HCT116 (cell line): ENCODE results near the gene ZYG11A. TPM values are rescaled to one million over a fixed set of nuclear protein-coding genes. Genes with fewer than 3 reads are reported as not detected.

Experiments used
- ATAC-seq: fragments of 200-7000 bp; cut with Tn5 transposase; 2 replicates; pipeline ENCODE4 v1.9.1; 2020; ENCODE audit warnings: mild to moderate bottlenecking, moderate library complexity
- BruUV-seq: library from RNA; stranded (reverse); fragments of 400-500 nt; replicated peaks from 2 replicates; lab custom pipeline; 2021; lab: Mats Ljungman, UMichigan
- CTCF ChIA-PET: fragments of 300-600 bp; sonication (Branson Sonifier 250); formaldehyde crosslinking; loops from one replicate; lab custom pipeline; 2021; ENCODE audit warnings: antibody characterized with exemption; lab: Charles Lee
- POLR2A ChIA-PET: fragments of 300-600, 350-600 bp; sonication (Branson Sonifier 250); formaldehyde crosslinking; loops from one replicate; lab custom pipeline; 2021; ENCODE audit warnings: antibody characterized with exemption; lab: Charles Lee
- RAD21 ChIA-PET, 2 experiments: fragments of 300-600 bp; sonication (Branson Sonifier 250); formaldehyde crosslinking; loops; one replicate each; lab custom pipeline; 2023; ENCODE audit warnings: low total read pairs in 2 of 2; ENCODE audit not compliant: uncharacterized antibody in 2 of 2, unreplicated experiment in 2 of 2, low non-redundant PET in 1 of 2; lab: Charles Lee
- DNase-seq: peaks from one replicate; pipeline ENCODE4 v3.0.0-alpha.2; 2010; ENCODE audit warnings: low read depth, low spot score
- H2AFZ ChIP-seq: fragments of 200-600 bp; shearing (Covaris generic), sonication (generic); 2 replicates; pipeline ENCODE4 v1.6.1; 2017; ENCODE audit warnings: low read depth, mixed run types, mixed read lengths, antibody characterized with exemption, low read length; ENCODE audit not compliant: poor library complexity, severe bottlenecking
- H3K27ac ChIP-seq: 2 replicates; pipeline ENCODE4 v1.5.1; 2012; ENCODE audit warnings: low read depth, low read length
- H3K27me3 ChIP-seq: fragments of 200-600 bp; sonication (generic); 2 replicates; pipeline ENCODE4 v1.6.1; 2016; ENCODE audit warnings: mixed run types, low read length, mixed read lengths; ENCODE audit not compliant: insufficient read depth
- H3K36me3 ChIP-seq, 2 experiments: fragments of 200-500 bp in 1 of 2; fragments of 200-600 bp in 1 of 2; sonication (Bioruptor generic) in 1 of 2; sonication (generic) in 1 of 2; 2 replicates each; pipeline versions ENCODE4 v1.5.1 to v1.6.1; 2014 to 2016; ENCODE audit warnings: low read length in 2 of 2, inconsistent platforms in 1 of 2, mixed read lengths in 1 of 2, mixed run types in 1 of 2; ENCODE audit not compliant: insufficient read depth in 2 of 2, control insufficient read depth in 1 of 2
- H3K4me1 ChIP-seq, 2 experiments: fragments of 200-600 bp in 1 of 2; sonication (generic) in 1 of 2; 2 replicates each; pipeline versions ENCODE4 v1.5.1 to v1.6.1; 2012 to 2017; ENCODE audit warnings: low read length in 2 of 2, inconsistent platforms in 1 of 2, mild to moderate bottlenecking in 1 of 2, mixed read lengths in 1 of 2, mixed run types in 1 of 2, moderate library complexity in 1 of 2; ENCODE audit not compliant: insufficient read depth in 2 of 2, control insufficient read depth in 1 of 2
- H3K4me2 ChIP-seq: fragments of 200-600 bp; sonication (generic); 2 replicates; pipeline ENCODE4 v1.6.1; 2017; ENCODE audit warnings: mixed run types, low read length, mixed read lengths
- H3K4me3 ChIP-seq, 2 experiments: fragments of 200-600 bp in 1 of 2; sonication (generic) in 1 of 2; replicated peaks in 1 of 2; 2 replicates each; pipeline ENCODE4 v1.5.1; 2011 to 2016; ENCODE audit warnings: low read length in 2 of 2, control low read depth in 1 of 2, low read depth in 1 of 2, mild to moderate bottlenecking in 1 of 2, mixed read lengths in 1 of 2, mixed run types in 1 of 2
- H3K79me2 ChIP-seq: fragments of 200-600 bp; sonication (generic); 2 replicates; pipeline ENCODE4 v1.6.1; 2017; ENCODE audit warnings: mild to moderate bottlenecking, mixed run types, low read length, moderate library complexity, mixed read lengths; ENCODE audit not compliant: insufficient read depth
- H3K9ac ChIP-seq: fragments of 200-600 bp; sonication (generic); 2 replicates; pipeline ENCODE4 v1.6.1; 2016; ENCODE audit warnings: low read length, mixed read lengths
- H3K9me2 ChIP-seq: fragments of 200-600 bp; sonication (generic), shearing (Covaris generic); 2 replicates; pipeline ENCODE4 v1.6.1; 2017; ENCODE audit warnings: mixed run types, mild to moderate bottlenecking, moderate library complexity; ENCODE audit not compliant: insufficient read depth
- H3K9me3 ChIP-seq, 2 experiments: fragments of 200-500 bp in 1 of 2; fragments of 200-600 bp in 1 of 2; sonication (Bioruptor generic) in 1 of 2; sonication (generic) in 1 of 2; 2 replicates each; pipeline ENCODE4 v1.6.1; 2014 to 2017; ENCODE audit warnings: low read length in 2 of 2, mixed read lengths in 2 of 2, inconsistent platforms in 1 of 2, low read depth in 1 of 2, mild to moderate bottlenecking in 1 of 2, mixed run types in 1 of 2, moderate library complexity in 1 of 2; ENCODE audit not compliant: control insufficient read depth in 1 of 2, insufficient read depth in 1 of 2
- H4K20me1 ChIP-seq: fragments of 200-600 bp; sonication (generic), shearing (Covaris generic); 2 replicates; pipeline ENCODE4 v1.6.1; 2017; ENCODE audit warnings: mixed run types, mild to moderate bottlenecking, moderate library complexity; ENCODE audit not compliant: insufficient read depth
- ATF3 ChIP-seq: IDR thresholded peaks from 2 replicates; pipeline ENCODE4 v1.6.1; 2012
- CEBPB ChIP-seq: IDR thresholded peaks from 2 replicates; pipeline ENCODE4 v1.6.1; 2012; ENCODE audit warnings: low read depth
- EZH2phosphoT487 ChIP-seq: fragments of 200-600 bp; IDR thresholded peaks from 2 replicates; pipeline ENCODE4 v1.6.1; 2018; ENCODE audit warnings: antibody characterized with exemption, borderline replicate concordance
- POLR2AphosphoS5 ChIP-seq: IDR thresholded peaks from 2 replicates; pipeline ENCODE4 v1.6.1; 2011; ENCODE audit warnings: mild to moderate bottlenecking, low read depth, low read length, moderate library complexity
- SP1 ChIP-seq: IDR thresholded peaks from 2 replicates; pipeline ENCODE4 v1.6.1; 2012; ENCODE audit warnings: low read depth
- YY1 ChIP-seq: IDR thresholded peaks from 2 replicates; pipeline ENCODE4 v1.6.1; 2011; ENCODE audit warnings: low read length, low read depth, moderate library complexity, mild to moderate bottlenecking; ENCODE audit not compliant: insufficient replicate concordance; ENCODE audit errors: extremely low read depth
- ZBTB33 ChIP-seq: IDR thresholded peaks from 2 replicates; pipeline ENCODE4 v1.6.1; 2011; ENCODE audit warnings: mild to moderate bottlenecking, low read length, moderate library complexity; ENCODE audit not compliant: insufficient replicate concordance; ENCODE audit errors: extremely low read depth
- intact Hi-C: fragments of 100-400 bp; cut with micrococcal nuclease; formaldehyde crosslinking; loops from 2 replicates; pipeline ENCODE4 v1.10.0; 2022
- total RNA-seq: library from RNA; stranded (reverse); gene quantifications from one replicate; pipeline ENCODE4 v1.2.1, GENCODE V29; 2021; ENCODE audit not compliant: unreplicated experiment

ZYG11A gene
- total RNA-seq, 1 experiment from 2014 or later, result 0.05 TPM

GRCh38 chr1:52916241-52916975 is 73.8 kb downstream of the ZYG11A start:
- no peak for ATAC-seq
- no peak overlapping the region for H3K27ac ChIP-seq
- RAD21 ChIA-PET, result no interaction called here
- no peak for TF ChIP-seq ATF3
- TF ChIP-seq CEBPB, result no peak
- no peak for TF ChIP-seq YY1
- TF ChIP-seq ZBTB33, result no peak
- no peak for TF ChIP-seq POLR2AphosphoS5
- TF ChIP-seq SP1, result no peak
- no peak for TF ChIP-seq EZH2phosphoT487
- DNase-seq, result no peak
- no peaks in the 10 kb centered on the region for H3K9me2 ChIP-seq
- H4K20me1 ChIP-seq, result no peaks in the 10 kb centered on the region
- H3K79me2 ChIP-seq, result no peaks in the 10 kb centered on the region
- no peak overlapping the region for H3K4me3 ChIP-seq
- no peaks in the 10 kb centered on the region for H3K36me3 ChIP-seq
- BruUV-seq, result no TSS peak
- H3K9me3 ChIP-seq, result no peaks in the 10 kb centered on the region
- POLR2A ChIA-PET, result no interaction called here
- no peak overlapping the region for H3K9ac ChIP-seq
- no peak overlapping the region for H3K4me2 ChIP-seq
- H2AFZ ChIP-seq, result no peak overlapping the region
- no peaks in the 10 kb centered on the region for H3K27me3 ChIP-seq
- CTCF ChIA-PET, result interaction anchor here (0.7 kb wide), 1 partner anchor 10 kb away, joined by 3 read pairs; no protein-coding TSS in a partner anchor
- H3K4me1 ChIP-seq, result peaks cover 0 to 16% of the 10 kb centered on the region in 2 experiments; a peak in 1 of 4 replicates
- intact Hi-C loops, result no loop called here
